ENCODE measurements around the gene CMTR1. TPM values are rescaled to one million over a fixed set of nuclear protein-coding genes. Genes with fewer than 3 reads are reported as not detected.

The CMTR1 gene
- total and polyA plus RNA-seq, 2 of the 13 experiments (the other 11 are each of a cell fraction or from before 2014, with no cell fraction given), result 19.7 to 55.2 TPM

- TF ChIP-seq HNF4G (IDR thresholded peaks at IDR 0.05; ENCODE audit: borderline replicate concordance, low read depth, low read length) (peak; percentile 23; the same call in 1 of the 2 replicates), HNF4G (CRISPR knock-in tag; IDR thresholded peaks at IDR 0.05; ENCODE audit: borderline replicate concordance, low read depth) (no peak), ZNF230 (CRISPR knock-in tag; IDR thresholded peaks at IDR 0.05) (no peak), TRAFD1 (CRISPR knock-in tag; IDR thresholded peaks at IDR 0.05; ENCODE audit: borderline replicate concordance) (no peak), KDM2A (CRISPR knock-in tag; IDR thresholded peaks at IDR 0.05; ENCODE audit: borderline replicate concordance, low read depth) (0 out of 2 replicates have a peak, but pooled peaks have one; percentile 17), ZNF598 (CRISPR knock-in tag; IDR thresholded peaks at IDR 0.05; ENCODE audit: borderline replicate concordance) (peak; percentile 76; the same call in 1 of the 2 replicates), ZNF616 (CRISPR knock-in tag; IDR thresholded peaks at IDR 0.05; ENCODE audit: low read depth) (no peak), MIER2 (CRISPR knock-in tag; IDR thresholded peaks at IDR 0.05) (no peak), PPARG (CRISPR knock-in tag; conservative IDR thresholded peaks at IDR 0.05) (no peak), KDM5B (CRISPR knock-in tag; IDR thresholded peaks at IDR 0.05; ENCODE audit: borderline replicate concordance) (0 out of 2 replicates have a peak, but pooled peaks have one; percentile 31), BCL6 (CRISPR knock-in tag; IDR thresholded peaks at IDR 0.05) (0 out of 2 replicates have a peak, but pooled peaks have one; percentile 8), MYC (CRISPR knock-in tag; IDR thresholded peaks at IDR 0.05; ENCODE audit: borderline replicate concordance) (0 out of 2 replicates have a peak, but pooled peaks have one; percentile 29), ZNF263 (CRISPR knock-in tag; IDR thresholded peaks at IDR 0.05) (0 out of 2 replicates have a peak, but pooled peaks have one; percentile 33), FOXA3 (CRISPR knock-in tag; IDR thresholded peaks at IDR 0.05) (no peak)
- TF ChIP-seq, protein P1, sequence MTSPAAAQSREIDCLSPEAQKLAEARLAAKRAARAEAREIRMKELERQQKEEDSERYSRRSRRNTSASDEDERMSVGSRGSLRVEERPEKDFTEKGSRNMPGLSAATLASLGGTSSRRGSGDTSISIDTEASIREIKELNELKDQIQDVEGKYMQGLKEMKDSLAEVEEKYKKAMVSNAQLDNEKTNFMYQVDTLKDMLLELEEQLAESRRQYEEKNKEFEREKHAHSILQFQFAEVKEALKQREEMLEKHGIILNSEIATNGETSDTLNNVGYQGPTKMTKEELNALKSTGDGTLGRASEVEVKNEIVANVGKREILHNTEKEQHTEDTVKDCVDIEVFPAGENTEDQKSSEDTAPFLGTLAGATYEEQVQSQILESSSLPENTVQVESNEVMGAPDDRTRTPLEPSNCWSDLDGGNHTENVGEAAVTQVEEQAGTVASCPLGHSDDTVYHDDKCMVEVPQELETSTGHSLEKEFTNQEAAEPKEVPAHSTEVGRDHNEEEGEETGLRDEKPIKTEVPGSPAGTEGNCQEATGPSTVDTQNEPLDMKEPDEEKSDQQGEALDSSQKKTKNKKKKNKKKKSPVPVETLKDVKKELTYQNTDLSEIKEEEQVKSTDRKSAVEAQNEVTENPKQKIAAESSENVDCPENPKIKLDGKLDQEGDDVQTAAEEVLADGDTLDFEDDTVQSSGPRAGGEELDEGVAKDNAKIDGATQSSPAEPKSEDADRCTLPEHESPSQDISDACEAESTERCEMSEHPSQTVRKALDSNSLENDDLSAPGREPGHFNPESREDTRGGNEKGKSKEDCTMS (CRISPR knock-in tag; conservative IDR thresholded peaks at IDR 0.05), result no peak
- TF ChIP-seq, protein P2, sequence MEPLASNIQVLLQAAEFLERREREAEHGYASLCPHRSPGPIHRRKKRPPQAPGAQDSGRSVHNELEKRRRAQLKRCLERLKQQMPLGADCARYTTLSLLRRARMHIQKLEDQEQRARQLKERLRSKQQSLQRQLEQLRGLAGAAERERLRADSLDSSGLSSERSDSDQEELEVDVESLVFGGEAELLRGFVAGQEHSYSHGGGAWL (CRISPR knock-in tag; IDR thresholded peaks at IDR 0.05), result 0 out of 2 replicates have a peak, but pooled peaks have one; percentile 53
- TF ChIP-seq, protein P3, sequence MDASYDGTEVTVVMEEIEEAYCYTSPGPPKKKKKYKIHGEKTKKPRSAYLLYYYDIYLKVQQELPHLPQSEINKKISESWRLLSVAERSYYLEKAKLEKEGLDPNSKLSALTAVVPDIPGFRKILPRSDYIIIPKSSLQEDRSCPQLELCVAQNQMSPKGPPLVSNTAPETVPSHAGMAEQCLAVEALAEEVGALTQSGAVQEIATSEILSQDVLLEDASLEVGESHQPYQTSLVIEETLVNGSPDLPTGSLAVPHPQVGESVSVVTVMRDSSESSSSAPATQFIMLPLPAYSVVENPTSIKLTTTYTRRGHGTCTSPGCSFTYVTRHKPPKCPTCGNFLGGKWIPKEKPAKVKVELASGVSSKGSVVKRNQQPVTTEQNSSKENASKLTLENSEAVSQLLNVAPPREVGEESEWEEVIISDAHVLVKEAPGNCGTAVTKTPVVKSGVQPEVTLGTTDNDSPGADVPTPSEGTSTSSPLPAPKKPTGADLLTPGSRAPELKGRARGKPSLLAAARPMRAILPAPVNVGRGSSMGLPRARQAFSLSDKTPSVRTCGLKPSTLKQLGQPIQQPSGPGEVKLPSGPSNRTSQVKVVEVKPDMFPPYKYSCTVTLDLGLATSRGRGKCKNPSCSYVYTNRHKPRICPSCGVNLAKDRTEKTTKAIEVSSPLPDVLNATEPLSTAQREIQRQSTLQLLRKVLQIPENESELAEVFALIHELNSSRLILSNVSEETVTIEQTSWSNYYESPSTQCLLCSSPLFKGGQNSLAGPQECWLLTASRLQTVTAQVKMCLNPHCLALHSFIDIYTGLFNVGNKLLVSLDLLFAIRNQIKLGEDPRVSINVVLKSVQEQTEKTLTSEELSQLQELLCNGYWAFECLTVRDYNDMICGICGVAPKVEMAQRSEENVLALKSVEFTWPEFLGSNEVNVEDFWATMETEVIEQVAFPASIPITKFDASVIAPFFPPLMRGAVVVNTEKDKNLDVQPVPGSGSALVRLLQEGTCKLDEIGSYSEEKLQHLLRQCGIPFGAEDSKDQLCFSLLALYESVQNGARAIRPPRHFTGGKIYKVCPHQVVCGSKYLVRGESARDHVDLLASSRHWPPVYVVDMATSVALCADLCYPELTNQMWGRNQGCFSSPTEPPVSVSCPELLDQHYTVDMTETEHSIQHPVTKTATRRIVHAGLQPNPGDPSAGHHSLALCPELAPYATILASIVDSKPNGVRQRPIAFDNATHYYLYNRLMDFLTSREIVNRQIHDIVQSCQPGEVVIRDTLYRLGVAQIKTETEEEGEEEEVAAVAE (CRISPR knock-in tag; IDR thresholded peaks at IDR 0.05; ENCODE audit: borderline replicate concordance), result no peak
These were observed 83.3 kb downstream of the CMTR1 start (continued) for GRCh38 chr6:37516076-37516919.

Data from HepG2 (cell line).